ENCODE measurements around the gene DHPS.
"Not testable (repeated sequence)": the region's sequence is repeated elsewhere in the genome, so short reads cannot be mapped to it uniquely, and the experiment has no call there.

The DHPS gene

DNA sequence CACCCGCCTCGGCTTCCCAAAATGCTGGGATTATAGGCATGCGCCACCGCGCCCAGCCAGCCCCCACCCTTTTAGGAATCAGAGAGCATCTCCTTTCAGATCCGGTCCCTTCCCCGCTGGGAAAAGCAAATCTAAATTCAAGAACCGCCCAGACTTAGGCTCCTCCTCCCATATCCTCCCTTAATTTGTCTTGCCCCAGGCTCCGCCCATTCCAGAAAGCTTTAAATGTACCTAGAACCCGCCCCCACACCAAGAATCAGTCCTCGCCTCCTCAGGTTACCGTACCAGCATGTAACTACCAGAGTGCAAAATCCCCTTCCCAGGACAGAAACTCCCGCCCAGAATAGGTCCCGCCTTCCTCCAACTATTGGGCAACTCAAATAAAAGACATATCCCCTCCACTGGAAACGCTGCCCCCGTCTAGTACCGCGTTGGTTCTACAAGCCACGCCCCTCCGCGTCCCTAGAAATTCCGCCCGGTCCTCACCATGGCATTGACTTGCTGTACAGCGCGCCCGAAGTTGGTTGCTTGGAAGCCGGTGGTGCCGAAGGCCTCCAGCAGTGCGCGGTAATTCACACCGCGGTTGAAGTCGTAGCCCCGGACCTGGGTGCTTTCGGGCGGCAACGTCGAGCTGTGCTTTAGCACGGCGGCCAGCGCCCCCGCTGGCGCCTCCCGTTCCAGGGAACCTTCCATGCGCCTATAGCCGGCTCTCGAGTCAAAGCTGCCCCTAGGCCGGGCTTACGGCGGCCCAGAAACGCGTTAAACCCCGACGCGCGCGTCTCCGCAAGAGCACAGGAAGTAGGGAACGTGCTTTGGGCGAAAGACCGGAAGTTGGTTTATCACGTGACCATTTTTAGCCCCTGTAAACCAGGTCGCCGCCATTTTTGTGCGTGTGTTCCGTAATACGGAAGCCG lies at the start of gene DHPS:
TSS of gene DHPS (minus strand) at position 807 of the 914 bp plus-strand sequence. CDS start at position 693, 114 bp downstream.
- peak; percentile 99 for DNase-seq (ENCODE audit: low read depth, low spot score)

- DNase-seq (ENCODE audit: low read depth, low spot score) = no peak
These were observed 49.7 kb upstream of the DHPS start for GRCh38 chr19:12731337-12731736.

GRCh38 chr19:12730064-12730463 lies 48.4 kb upstream of the DHPS start:
- no peak for DNase-seq (ENCODE audit: low read depth, low spot score)

DNA sequence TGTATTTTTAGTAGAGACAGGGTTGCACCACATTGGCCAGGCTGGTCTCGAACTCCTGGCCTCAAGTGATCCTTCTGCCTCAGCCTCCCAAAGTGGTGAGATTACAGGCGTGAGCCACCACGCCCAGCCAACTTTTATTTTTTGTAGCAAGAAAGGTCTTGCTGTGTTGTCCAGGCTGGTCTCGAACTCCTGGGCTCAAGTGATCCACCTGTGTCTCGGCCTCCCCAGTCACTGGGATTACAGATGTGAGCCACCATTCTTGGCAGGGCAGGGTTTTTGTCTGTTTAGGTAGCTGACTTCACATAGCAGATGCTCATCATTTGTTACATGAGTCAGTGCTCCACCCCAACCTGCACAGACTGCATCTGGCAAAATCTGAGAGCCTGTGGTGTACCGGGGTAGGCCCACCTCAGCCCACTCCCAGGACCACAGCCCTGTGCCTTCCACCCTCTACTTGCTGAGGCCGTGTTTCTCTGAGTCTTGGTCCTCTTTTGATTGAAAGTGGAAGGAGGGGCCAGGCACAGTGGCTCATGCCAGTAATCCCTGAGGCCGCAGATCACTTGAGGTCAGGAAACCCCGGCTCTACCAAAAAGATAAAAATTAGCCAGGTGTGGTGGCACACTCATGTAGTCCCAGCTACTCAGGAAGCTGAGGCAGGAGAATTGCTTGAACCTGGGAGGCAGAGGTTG lies 46.2 kb upstream of the DHPS start:
- DNase-seq (ENCODE audit: low read depth, low spot score) = no peak

DNA sequence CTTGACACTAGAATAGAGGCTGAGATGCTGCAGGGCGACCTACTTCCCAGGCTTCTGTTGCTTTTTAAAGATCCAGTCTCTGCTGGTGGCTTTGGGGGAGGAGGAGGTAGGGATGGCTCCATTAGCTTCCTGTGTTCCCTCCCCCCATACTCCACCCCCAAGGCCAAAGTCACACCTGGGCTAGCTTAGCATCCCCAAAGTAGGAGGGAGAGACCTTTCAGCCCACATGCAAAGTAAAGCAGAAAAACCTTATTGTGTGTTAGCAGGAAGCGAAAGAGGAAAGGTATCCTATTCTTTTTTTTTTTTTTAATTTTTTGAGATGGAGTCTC lies 45.3 kb upstream of the DHPS start:
- no peak for DNase-seq (ENCODE audit: low read depth, low spot score)

DNA sequence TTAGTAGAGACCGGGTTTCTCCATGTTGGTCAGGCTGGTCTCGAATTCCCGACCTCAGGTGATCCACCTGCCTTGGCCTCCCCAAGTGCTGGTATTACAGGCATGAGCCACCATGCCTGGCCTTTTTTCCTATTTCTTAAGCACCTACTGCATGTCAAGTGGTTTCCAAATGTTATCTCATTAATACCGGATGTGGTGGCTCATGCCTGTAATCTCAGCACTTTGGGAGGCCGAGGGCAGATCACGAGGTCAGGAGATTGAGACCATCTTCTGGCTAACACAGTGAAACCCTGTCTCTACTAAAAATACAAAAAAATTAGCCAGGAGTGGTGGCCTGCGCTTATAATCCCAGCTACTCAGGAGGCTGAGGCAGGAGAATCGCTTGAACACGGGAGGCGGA lies 43.9 kb upstream of the DHPS start:
- not testable (repeated sequence) for DNase-seq (ENCODE audit: low read depth, low spot score)

- no peak for DNase-seq (ENCODE audit: low read depth, low spot score)
These were observed 42.2 kb upstream of the DHPS start, which contains the start of gene TNPO2 for GRCh38 chr19:12723641-12724426. TSS of gene TNPO2 (minus strand) at chr19:12723932. CDS start at chr19:12720977, 2,955 bp downstream.

DNA sequence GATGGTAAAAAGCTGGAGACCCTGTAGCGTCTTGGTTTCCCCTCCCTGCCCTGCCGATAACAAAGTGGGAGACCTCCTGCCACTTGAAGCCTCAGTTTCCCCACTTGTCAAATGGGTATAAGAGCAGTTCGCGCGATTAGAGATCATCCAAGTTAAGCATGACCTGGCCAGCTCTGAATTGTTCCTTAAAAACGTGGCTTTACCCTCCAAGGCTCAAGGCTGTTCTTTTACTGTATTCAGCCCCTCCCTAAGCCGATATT lies 41.6 kb upstream of the DHPS start:
- no peak for DNase-seq (ENCODE audit: low read depth, low spot score)

- DNase-seq (ENCODE audit: low read depth, low spot score) = peak; percentile 98
These were observed 41.1 kb upstream of the DHPS start for GRCh38 chr19:12722566-12723380.

- no peak for DNase-seq (ENCODE audit: low read depth, low spot score)
These were observed 40.2 kb upstream of the DHPS start for GRCh38 chr19:12721656-12722565.

DNA sequence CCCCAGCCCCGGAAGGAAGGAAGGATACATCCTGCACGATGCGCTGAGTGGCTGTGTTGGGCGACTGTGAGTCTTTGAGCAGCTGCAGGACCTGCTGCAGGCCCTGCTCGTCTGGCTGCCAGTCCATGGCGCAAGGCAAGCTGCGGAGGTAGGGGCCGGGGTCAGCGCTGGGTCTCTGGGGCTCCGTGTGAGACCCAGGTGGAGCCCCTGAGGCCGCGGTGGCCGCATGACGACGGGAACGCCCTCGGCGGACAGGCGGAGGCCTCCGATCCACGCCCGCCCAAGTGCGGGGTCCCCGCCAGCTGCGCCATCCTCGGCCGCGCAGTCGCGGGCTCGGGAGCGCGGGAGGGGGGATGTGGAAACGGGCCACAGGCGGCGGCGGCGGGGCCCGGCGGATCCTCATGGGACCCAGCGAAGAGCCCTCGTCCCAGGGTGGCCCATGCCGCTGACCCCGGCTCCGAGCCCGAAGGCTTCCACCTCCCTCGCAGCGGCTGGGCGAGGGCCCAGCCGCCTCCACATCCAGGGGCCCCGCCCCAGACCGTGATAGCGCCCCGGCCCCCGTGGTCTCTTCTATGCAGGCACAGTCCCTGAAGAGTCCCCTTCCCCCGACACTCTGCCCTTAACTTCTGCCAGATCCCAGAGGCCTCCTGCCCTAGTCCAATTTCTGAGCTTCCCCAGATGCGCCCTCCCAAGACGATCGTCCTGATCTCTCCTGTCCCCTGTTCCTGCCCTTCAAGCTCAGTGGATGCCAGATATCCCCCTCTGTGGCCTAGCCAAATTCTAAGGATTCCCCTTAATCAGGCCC lies 39.4 kb upstream of the DHPS start:
- no peak for DNase-seq (ENCODE audit: low read depth, low spot score)

- DNase-seq (ENCODE audit: low read depth, low spot score) = no peak
These were observed 38.6 kb upstream of the DHPS start for GRCh38 chr19:12720296-12720695.

- no peak for DNase-seq (ENCODE audit: low read depth, low spot score)
These were observed 34.2 kb upstream of the DHPS start for GRCh38 chr19:12715929-12716328.

GRCh38 chr19:12715102-12715501 lies 33.4 kb upstream of the DHPS start:
- DNase-seq (ENCODE audit: low read depth, low spot score) = no peak

DNA sequence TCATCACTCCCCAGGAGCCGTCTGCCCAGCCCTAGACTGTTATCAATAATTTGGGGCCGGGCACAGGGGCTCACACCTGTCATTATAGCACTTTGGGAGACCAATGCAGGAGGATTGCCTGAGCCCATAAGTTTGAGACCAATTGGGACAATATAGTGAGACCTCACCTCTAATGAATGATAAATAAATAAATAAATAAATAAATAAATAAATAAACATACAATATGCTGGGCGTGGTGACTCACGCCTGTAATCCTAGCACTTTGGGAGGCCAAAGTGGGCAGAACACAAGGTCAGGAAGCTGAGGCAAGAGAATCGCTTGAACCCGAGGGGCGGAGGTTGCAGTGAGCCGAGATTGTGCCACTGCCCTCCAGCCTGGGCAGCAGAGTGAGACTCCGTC lies 31.6 kb upstream of the DHPS start:
- not testable (repeated sequence) for DNase-seq (ENCODE audit: low read depth, low spot score)

GRCh38 chr19:12712077-12712476 lies 30.4 kb upstream of the DHPS start:
- not testable (repeated sequence) for DNase-seq (ENCODE audit: low read depth, low spot score)

DNA sequence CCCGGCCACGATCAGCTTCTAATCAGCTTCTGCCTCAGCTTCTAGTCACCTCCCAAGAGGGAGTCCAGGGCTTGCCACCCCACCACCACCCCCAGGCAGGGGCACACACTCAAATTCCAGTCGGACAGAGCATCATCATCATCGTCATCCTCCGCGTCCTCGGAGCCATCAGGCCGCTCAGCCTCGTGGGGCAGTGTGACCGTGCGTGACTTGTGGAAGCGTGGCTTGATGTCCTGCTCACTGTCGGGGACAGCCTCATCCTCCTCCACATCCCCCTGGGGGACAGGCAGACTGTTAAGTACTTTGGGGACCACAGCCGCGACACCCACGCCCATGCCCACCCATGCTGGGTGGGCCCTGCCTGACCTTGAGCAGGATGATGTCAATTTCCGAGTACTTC lies 29.5 kb upstream of the DHPS start:
- DNase-seq (ENCODE audit: low read depth, low spot score) = no peak

GRCh38 chr19:12708641-12709040 lies 27.0 kb upstream of the DHPS start:
- DNase-seq (ENCODE audit: low read depth, low spot score) = no peak

GRCh38 chr19:12706332-12706718 lies 24.6 kb upstream of the DHPS start:
- no peak for DNase-seq (ENCODE audit: low read depth, low spot score)
